HK-2 (cell line): ENCODE data around the gene FRMD7.
"Not testable (repeated sequence)": the region's sequence is repeated elsewhere in the genome, so short reads cannot be mapped to it uniquely, and the experiment has no call there.

Experiments used
- DNase-seq: peaks from one replicate; pipeline ENCODE4 v3.0.0-alpha.2; 2018; ENCODE audit not compliant: unreplicated experiment

The FRMD7 gene

GRCh38 chrX:132093239-132093860 is 34.5 kb downstream of the FRMD7 start:
- DNase-seq = no peak

- DNase-seq = peak; percentile 25
Measured at GRCh38 chrX:132092439-132093065, 35.3 kb downstream of the FRMD7 start.

GRCh38 chrX:132090403-132091159 is 37.2 kb downstream of the FRMD7 start:
- DNase-seq = no peak

- no peak for DNase-seq
Measured at GRCh38 chrX:132088864-132089263, 39.0 kb downstream of the FRMD7 start.

- no peak for DNase-seq
Measured at GRCh38 chrX:132086672-132087071, 41.1 kb downstream of the FRMD7 start.

- no peak for DNase-seq
Measured at GRCh38 chrX:132085786-132086185, 42.0 kb downstream of the FRMD7 start.

- no peak for DNase-seq
Measured at GRCh38 chrX:132077912-132078311, 49.9 kb downstream of the FRMD7 start.

- no peak for DNase-seq
Measured at GRCh38 chrX:132077414-132077813, 50.4 kb downstream of the FRMD7 start.

- DNase-seq = no peak
Measured at GRCh38 chrX:132071254-132071653, 56.6 kb downstream of the FRMD7 start.

GRCh38 chrX:132068405-132068804 is 59.4 kb downstream of the FRMD7 start:
- no peak for DNase-seq

- no peak for DNase-seq
Measured at GRCh38 chrX:132063862-132064261, 64.0 kb downstream of the FRMD7 start.

- no peak for DNase-seq
Measured at GRCh38 chrX:132063334-132063733, 64.5 kb downstream of the FRMD7 start.

- DNase-seq = no peak
Measured at GRCh38 chrX:132059973-132060540, 67.8 kb downstream of the FRMD7 start.

- DNase-seq = no peak
Measured at GRCh38 chrX:132058975-132059374, 68.8 kb downstream of the FRMD7 start.

GRCh38 chrX:132058050-132058449 is 69.8 kb downstream of the FRMD7 start:
- DNase-seq = no peak

- not testable (repeated sequence) for DNase-seq
Measured at GRCh38 chrX:132051778-132052177, 76.0 kb downstream of the FRMD7 start.

GRCh38 chrX:132046533-132046932 is 81.3 kb downstream of the FRMD7 start:
- no peak for DNase-seq

GRCh38 chrX:132045456-132045855 is 82.4 kb downstream of the FRMD7 start:
- DNase-seq = no peak

GRCh38 chrX:132044953-132045352 is 82.9 kb downstream of the FRMD7 start:
- no peak for DNase-seq

GRCh38 chrX:132043977-132044376 is 83.8 kb downstream of the FRMD7 start:
- DNase-seq = no peak

GRCh38 chrX:132041015-132041414 is 86.8 kb downstream of the FRMD7 start:
- peak; percentile 8 for DNase-seq

GRCh38 chrX:132040066-132040465 is 87.8 kb downstream of the FRMD7 start:
- no peak for DNase-seq
